SK-N-SH treated with all-trans-retinoic acid at 6 μM for 48 hours (cell line): Measurements from ENCODE around the gene NAALADL2.

Experiments used
- ARNTL ChIP-seq: fragments of 450-650 bp; formaldehyde crosslinking; IDR thresholded peaks from 2 replicates; pipeline ENCODE4 v1.5.0; 2020; ENCODE audit warnings: low read depth, mild to moderate bottlenecking, moderate library complexity, borderline replicate concordance
- CSDC2 ChIP-seq: fragments of 250-450 bp; sonication (Bioruptor Pico); IDR thresholded peaks from 2 replicates; pipeline ENCODE4 v1.5.0; 2020; ENCODE audit warnings: mild to moderate bottlenecking, moderate library complexity
- PPARA ChIP-seq: fragments of 250-450 bp; sonication (Bioruptor Pico); IDR thresholded peaks from 2 replicates; pipeline ENCODE4 v1.5.0; 2020; ENCODE audit warnings: mild to moderate bottlenecking, borderline replicate concordance
- RARB ChIP-seq: fragments of 250-450 bp; sonication (Bioruptor Pico); IDR thresholded peaks from 2 replicates; pipeline ENCODE4 v1.8.0; 2021; ENCODE audit warnings: mild to moderate bottlenecking, moderate library complexity
- SNAI2 ChIP-seq: fragments of 250-450 bp; sonication (Bioruptor Pico); IDR thresholded peaks from 2 replicates; pipeline ENCODE4 v1.5.0; 2020; ENCODE audit warnings: mild to moderate bottlenecking, moderate library complexity
- TSHZ2 ChIP-seq: fragments of 250-450 bp; sonication (Bioruptor Pico); IDR thresholded peaks from 2 replicates; pipeline ENCODE4 v1.5.0; 2020; ENCODE audit warnings: mild to moderate bottlenecking, moderate library complexity
- ZC3H10 ChIP-seq: fragments of 250-450 bp; sonication (Bioruptor Pico); IDR thresholded peaks from 2 replicates; pipeline ENCODE4 v1.5.1; 2021; ENCODE audit warnings: mild to moderate bottlenecking, moderate library complexity
- ZFP3 ChIP-seq: fragments of 250-450 bp; sonication (Bioruptor Pico); IDR thresholded peaks from 2 replicates; pipeline ENCODE4 v1.5.0; 2020; ENCODE audit warnings: mild to moderate bottlenecking, moderate library complexity
- ZFP30 ChIP-seq: fragments of 450-650 bp; formaldehyde crosslinking; IDR thresholded peaks from 2 replicates; pipeline ENCODE4 v1.5.0; 2022; ENCODE audit warnings: mild to moderate bottlenecking, moderate library complexity
- TF ChIP-seq, protein P1 (sequence below): fragments of 250-450 bp; sonication (Bioruptor Pico); IDR thresholded peaks from 2 replicates; pipeline ENCODE4 v1.8.0; 2020; ENCODE audit warnings: mild to moderate bottlenecking, moderate library complexity, borderline replicate concordance
- TF ChIP-seq, protein P2 (sequence below): fragments of 250-450 bp; sonication (Bioruptor Pico); IDR thresholded peaks from 2 replicates; pipeline ENCODE4 v1.5.1; 2020; ENCODE audit warnings: low read depth, mild to moderate bottlenecking, moderate library complexity
- TF ChIP-seq, protein P3 (sequence below): fragments of 250-450 bp; sonication (Bioruptor Pico); IDR thresholded peaks from 2 replicates; pipeline ENCODE4 v1.5.1; 2021; ENCODE audit warnings: mild to moderate bottlenecking, moderate library complexity
- TF ChIP-seq, protein P4 (sequence below): fragments of 250-450 bp; sonication (Bioruptor Pico); IDR thresholded peaks from 2 replicates; pipeline ENCODE4 v1.8.0; 2021; ENCODE audit warnings: low read depth, mild to moderate bottlenecking, moderate library complexity, borderline replicate concordance

DNA sequence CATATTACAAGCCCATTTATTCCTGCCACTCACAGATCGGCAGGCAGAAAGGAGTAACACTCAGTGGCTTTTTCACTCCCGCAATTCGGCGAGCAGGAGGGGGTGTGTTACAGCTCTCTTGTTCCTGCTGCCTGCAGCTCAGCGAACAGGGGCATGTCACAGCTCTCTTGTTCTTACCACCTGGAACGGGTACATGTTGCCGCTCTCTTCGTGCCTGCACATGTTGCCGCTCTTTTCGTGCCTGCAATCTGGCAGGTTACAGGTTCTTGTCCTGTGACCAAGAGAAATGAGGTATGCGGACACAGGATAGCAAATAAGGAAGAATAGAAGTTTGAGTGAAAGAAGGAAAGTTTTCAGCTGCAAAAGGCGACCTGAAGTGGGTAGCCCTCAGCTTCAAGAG is 761.4 kb downstream of the NAALADL2 start:
- no peak for TF ChIP-seq RARB (CRISPR knock-in tag)
- no peak for TF ChIP-seq PPARA
- no peak for TF ChIP-seq ZFP3 (CRISPR knock-in tag)
- TF ChIP-seq ZC3H10 (CRISPR knock-in tag), result no peak
- no peak for TF ChIP-seq CSDC2 (CRISPR knock-in tag)
- TF ChIP-seq, protein P1, sequence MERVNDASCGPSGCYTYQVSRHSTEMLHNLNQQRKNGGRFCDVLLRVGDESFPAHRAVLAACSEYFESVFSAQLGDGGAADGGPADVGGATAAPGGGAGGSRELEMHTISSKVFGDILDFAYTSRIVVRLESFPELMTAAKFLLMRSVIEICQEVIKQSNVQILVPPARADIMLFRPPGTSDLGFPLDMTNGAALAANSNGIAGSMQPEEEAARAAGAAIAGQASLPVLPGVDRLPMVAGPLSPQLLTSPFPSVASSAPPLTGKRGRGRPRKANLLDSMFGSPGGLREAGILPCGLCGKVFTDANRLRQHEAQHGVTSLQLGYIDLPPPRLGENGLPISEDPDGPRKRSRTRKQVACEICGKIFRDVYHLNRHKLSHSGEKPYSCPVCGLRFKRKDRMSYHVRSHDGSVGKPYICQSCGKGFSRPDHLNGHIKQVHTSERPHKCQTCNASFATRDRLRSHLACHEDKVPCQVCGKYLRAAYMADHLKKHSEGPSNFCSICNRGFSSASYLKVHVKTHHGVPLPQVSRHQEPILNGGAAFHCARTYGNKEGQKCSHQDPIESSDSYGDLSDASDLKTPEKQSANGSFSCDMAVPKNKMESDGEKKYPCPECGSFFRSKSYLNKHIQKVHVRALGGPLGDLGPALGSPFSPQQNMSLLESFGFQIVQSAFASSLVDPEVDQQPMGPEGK (CRISPR knock-in tag), result no peak
- no peak for TF ChIP-seq ZFP30 (CRISPR knock-in tag)
- no peak for TF ChIP-seq ARNTL (CRISPR knock-in tag)
- TF ChIP-seq, protein P2, sequence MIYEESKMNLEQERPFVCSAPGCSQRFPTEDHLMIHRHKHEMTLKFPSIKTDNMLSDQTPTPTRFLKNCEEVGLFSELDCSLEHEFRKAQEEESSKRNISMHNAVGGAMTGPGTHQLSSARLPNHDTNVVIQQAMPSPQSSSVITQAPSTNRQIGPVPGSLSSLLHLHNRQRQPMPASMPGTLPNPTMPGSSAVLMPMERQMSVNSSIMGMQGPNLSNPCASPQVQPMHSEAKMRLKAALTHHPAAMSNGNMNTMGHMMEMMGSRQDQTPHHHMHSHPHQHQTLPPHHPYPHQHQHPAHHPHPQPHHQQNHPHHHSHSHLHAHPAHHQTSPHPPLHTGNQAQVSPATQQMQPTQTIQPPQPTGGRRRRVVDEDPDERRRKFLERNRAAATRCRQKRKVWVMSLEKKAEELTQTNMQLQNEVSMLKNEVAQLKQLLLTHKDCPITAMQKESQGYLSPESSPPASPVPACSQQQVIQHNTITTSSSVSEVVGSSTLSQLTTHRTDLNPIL (CRISPR knock-in tag), result no peak
- no peak for TF ChIP-seq TSHZ2
- no peak for TF ChIP-seq SNAI2 (CRISPR knock-in tag)
- TF ChIP-seq, protein P3, sequence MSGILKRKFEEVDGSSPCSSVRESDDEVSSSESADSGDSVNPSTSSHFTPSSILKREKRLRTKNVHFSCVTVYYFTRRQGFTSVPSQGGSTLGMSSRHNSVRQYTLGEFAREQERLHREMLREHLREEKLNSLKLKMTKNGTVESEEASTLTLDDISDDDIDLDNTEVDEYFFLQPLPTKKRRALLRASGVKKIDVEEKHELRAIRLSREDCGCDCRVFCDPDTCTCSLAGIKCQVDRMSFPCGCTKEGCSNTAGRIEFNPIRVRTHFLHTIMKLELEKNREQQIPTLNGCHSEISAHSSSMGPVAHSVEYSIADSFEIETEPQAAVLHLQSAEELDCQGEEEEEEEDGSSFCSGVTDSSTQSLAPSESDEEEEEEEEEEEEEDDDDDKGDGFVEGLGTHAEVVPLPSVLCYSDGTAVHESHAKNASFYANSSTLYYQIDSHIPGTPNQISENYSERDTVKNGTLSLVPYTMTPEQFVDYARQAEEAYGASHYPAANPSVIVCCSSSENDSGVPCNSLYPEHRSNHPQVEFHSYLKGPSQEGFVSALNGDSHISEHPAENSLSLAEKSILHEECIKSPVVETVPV (CRISPR knock-in tag), result no peak
- TF ChIP-seq, protein P4, sequence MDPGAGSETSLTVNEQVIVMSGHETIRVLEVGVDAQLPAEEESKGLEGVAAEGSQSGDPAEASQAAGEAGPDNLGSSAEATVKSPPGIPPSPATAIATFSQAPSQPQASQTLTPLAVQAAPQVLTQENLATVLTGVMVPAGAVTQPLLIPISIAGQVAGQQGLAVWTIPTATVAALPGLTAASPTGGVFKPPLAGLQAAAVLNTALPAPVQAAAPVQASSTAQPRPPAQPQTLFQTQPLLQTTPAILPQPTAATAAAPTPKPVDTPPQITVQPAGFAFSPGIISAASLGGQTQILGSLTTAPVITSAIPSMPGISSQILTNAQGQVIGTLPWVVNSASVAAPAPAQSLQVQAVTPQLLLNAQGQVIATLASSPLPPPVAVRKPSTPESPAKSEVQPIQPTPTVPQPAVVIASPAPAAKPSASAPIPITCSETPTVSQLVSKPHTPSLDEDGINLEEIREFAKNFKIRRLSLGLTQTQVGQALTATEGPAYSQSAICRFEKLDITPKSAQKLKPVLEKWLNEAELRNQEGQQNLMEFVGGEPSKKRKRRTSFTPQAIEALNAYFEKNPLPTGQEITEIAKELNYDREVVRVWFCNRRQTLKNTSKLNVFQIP (CRISPR knock-in tag), result no peak
